GM21515 (cell line): ENCODE measurements around the gene PHF3.

Experiments used
- ATAC-seq: cut with Tn5 transposase; IDR thresholded peaks from one replicate; pipeline ENCODE4 v1.9.1; 2021; ENCODE audit not compliant: unreplicated experiment

PHF3 gene

GRCh38 chr6:63759605-63760105, 124.1 kb downstream of the PHF3 start:
- ATAC-seq: no peak

GRCh38 chr6:63760199-63760598, 124.6 kb downstream of the PHF3 start:
- no peak for ATAC-seq

GRCh38 chr6:63764318-63764916, 128.8 kb downstream of the PHF3 start:
- ATAC-seq: no peak
